Thymus (tissue), 11 donors: ENCODE measurements around the gene PCDHGA5. TPM values are rescaled to one million over a fixed set of nuclear protein-coding genes. Genes with fewer than 3 reads are reported as not detected.

Source experiments
- DNase-seq, 9 donors: peaks; one replicate each; pipeline ENCODE4 v3.0.0-alpha.2; 2013; ENCODE audit warnings: low spot score in 9 of 9, low read depth in 6 of 9, missing footprints in 1 of 9
- H3K27ac ChIP-seq, 2 donors: one replicate each; pipeline ENCODE4 v1.5.1; 2013; ENCODE audit warnings: control low read depth in 1 of 2, low read depth in 1 of 2, low read length in 1 of 2, mild to moderate bottlenecking in 1 of 2, moderate library complexity in 1 of 2
- H3K27me3 ChIP-seq, 2 donors: one replicate each; pipeline ENCODE4 v1.5.1; 2013; ENCODE audit warnings: low read length in 1 of 2; ENCODE audit not compliant: control insufficient read depth in 2 of 2, insufficient read depth in 1 of 2
- H3K36me3 ChIP-seq, 2 donors: one replicate each; pipeline ENCODE4 v1.5.1; 2013; ENCODE audit warnings: low read length in 1 of 2, mild to moderate bottlenecking in 1 of 2, moderate library complexity in 1 of 2; ENCODE audit not compliant: control insufficient read depth in 2 of 2, insufficient read depth in 2 of 2
- H3K4me1 ChIP-seq, 2 donors: one replicate each; pipeline ENCODE4 v1.5.1; 2013; ENCODE audit warnings: low read length in 2 of 2; ENCODE audit not compliant: control insufficient read depth in 2 of 2, insufficient read depth in 2 of 2
- H3K4me3 ChIP-seq, 2 donors: one replicate each; pipeline ENCODE4 v1.5.1; 2013; ENCODE audit warnings: low read length in 2 of 2, control low read depth in 1 of 2, mild to moderate bottlenecking in 1 of 2
- H3K9me3 ChIP-seq, 2 donors: one replicate each; pipeline ENCODE4 v1.5.1; 2013; ENCODE audit warnings: low read length in 1 of 2, mild to moderate bottlenecking in 1 of 2; ENCODE audit not compliant: control insufficient read depth in 2 of 2, insufficient read depth in 1 of 2
- WGBS: extraction: QIAGEN DNeasy Blood & Tissue Kit; methylation state at CpG from one replicate; pipeline ENCODE4 v1.1.7; 2013; 5-methylcytosine and 5-hydroxymethylcytosine counted together
- polyA plus RNA-seq: library from polyadenylated mRNA; stranded (reverse); fragments of 200-250 nt; gene quantifications from one replicate; pipeline ENCODE4 v1.2.3, GENCODE V29; 2013
- total RNA-seq: library from RNA; stranded (reverse); fragments of 120-200 nt; gene quantifications from one replicate; pipeline ENCODE4 v1.2.4, GENCODE V29; 2013
- donor health status: healthy.

PCDHGA5 gene
- total and polyA plus RNA-seq, 2 donors, result 0.18 to 0.19 TPM

- 45% methylated on average over 15 of the region's 15 CpGs for WGBS
- H3K27me3 ChIP-seq, result peaks cover 13 to 62% of the 10 kb centered on the region in 2 donors
Measured at GRCh38 chr5:141360685-141361084, 3.3 kb upstream of the PCDHGA5 start.

GRCh38 chr5:141362719-141363118 lies 1.2 kb upstream of the PCDHGA5 start:
- Histone ChIP-seq H3K27me3 (peaks cover 13 to 62% of the 10 kb centered on the region in 2 donors), H3K9me3 (peaks cover 24 to 37% of the 10 kb centered on the region in 2 donors), H3K36me3 (no peaks in the 10 kb centered on the region), H3K4me3 (no peak overlapping the region), H3K27ac (no peak overlapping the region), H3K4me1 (peaks cover 0 to 3% of the 10 kb centered on the region in 2 donors)
- DNase-seq, result no peak

More at GRCh38 chr5:141360685-141361084, 3.3 kb upstream of the PCDHGA5 start:
- H3K4me3 ChIP-seq, result no peak overlapping the region
- peaks cover 0 to 3% of the 10 kb centered on the region in 2 donors for H3K4me1 ChIP-seq
- no peak overlapping the region for H3K27ac ChIP-seq
- peaks cover 25 to 39% of the 10 kb centered on the region in 2 donors for H3K9me3 ChIP-seq
- no peak for DNase-seq
- no peaks in the 10 kb centered on the region for H3K36me3 ChIP-seq

- Histone ChIP-seq H3K27ac (no peak overlapping the region), H3K27me3 (peaks cover 10 to 65% of the 10 kb centered on the region in 2 donors), H3K4me1 (no peaks in the 10 kb centered on the region), H3K9me3 (peaks cover 19 to 43% of the 10 kb centered on the region in 2 donors), H3K4me3 (no peak overlapping the region), H3K36me3 (no peaks in the 10 kb centered on the region)
- WGBS, result 41% methylated on average over 46 of the region's 46 CpGs
- DNase-seq, result no peak
Measured at GRCh38 chr5:141366016-141366896, 2.3 kb downstream of the PCDHGA5 start.

- Histone ChIP-seq H3K27me3 (peaks cover 0 to 68% of the 10 kb centered on the region in 2 donors), H3K9me3 (peaks cover 16 to 49% of the 10 kb centered on the region in 2 donors)
- peak in 1 of 9 donors; percentile 39 for DNase-seq
Measured at GRCh38 chr5:141369994-141370848, 6.3 kb downstream of the PCDHGA5 start, which contains the start of gene PCDHGB3. Gene PCDHGB3 (plus strand): TSS chr5:141370242. CDS start chr5:141370395, 153 bp downstream.

GRCh38 chr5:141371572-141372475 lies 7.9 kb downstream of the PCDHGA5 start:
- H3K36me3 ChIP-seq, result no peaks in the 10 kb centered on the region
- H3K4me1 ChIP-seq, result no peaks in the 10 kb centered on the region
- H3K27ac ChIP-seq, result no peak overlapping the region
- H3K9me3 ChIP-seq, result peaks cover 12 to 50% of the 10 kb centered on the region in 2 donors
- DNase-seq, result no peak
- peaks cover 0 to 65% of the 10 kb centered on the region in 2 donors for H3K27me3 ChIP-seq
- H3K4me3 ChIP-seq, result no peak overlapping the region
- WGBS, result 44% methylated on average over 69 of the region's 69 CpGs

More at GRCh38 chr5:141369994-141370848, 6.3 kb downstream of the PCDHGA5 start, which contains the start of gene PCDHGB3:
- no peaks in the 10 kb centered on the region for H3K4me1 ChIP-seq
- no peaks in the 10 kb centered on the region for H3K36me3 ChIP-seq
- H3K27ac ChIP-seq, result no peak within 1 kb of the TSS
- WGBS, result 18% methylated on average over 32 of the region's 32 CpGs
- H3K4me3 ChIP-seq, result peak within 1 kb of the TSS; percentile 12 to 19

GRCh38 chr5:141373673-141374317 lies 9.8 kb downstream of the PCDHGA5 start, which contains the start of gene PCDHGA6:
Gene PCDHGA6 (plus strand): TSS chr5:141373891. CDS start chr5:141374084, 193 bp downstream.
- H3K9me3 ChIP-seq, result peaks cover 12 to 54% of the 10 kb centered on the region in 2 donors
- H3K4me3 ChIP-seq, result no peak within 1 kb of the TSS
- H3K27me3 ChIP-seq, result peaks cover 0 to 61% of the 10 kb centered on the region in 2 donors
- no peaks in the 10 kb centered on the region for H3K36me3 ChIP-seq
- 28% methylated on average over 27 of the region's 27 CpGs for WGBS
- H3K27ac ChIP-seq, result no peak within 1 kb of the TSS
- DNase-seq, result peak in 1 of 9 donors; percentile 9
- H3K4me1 ChIP-seq, result no peaks in the 10 kb centered on the region

GRCh38 chr5:141374627-141375026 lies 10.7 kb downstream of the PCDHGA5 start:
- H3K27me3 ChIP-seq, result peaks cover 0 to 59% of the 10 kb centered on the region in 2 donors
- no peak overlapping the region for H3K27ac ChIP-seq
- peaks cover 12 to 54% of the 10 kb centered on the region in 2 donors for H3K9me3 ChIP-seq
- no peaks in the 10 kb centered on the region for H3K36me3 ChIP-seq
- H3K4me3 ChIP-seq, result no peak overlapping the region
- no peak for DNase-seq
- WGBS, result 69% methylated on average over 14 of the region's 14 CpGs
- H3K4me1 ChIP-seq, result no peaks in the 10 kb centered on the region
